Stimulated activated naive CD8-positive, alpha-beta T cell treated with anti-CD3 and anti-CD28 coated beads, Interleukin-15, Interleukin-2, amounts not matched to agents 100 ng/mL and 50 ng/mL, for 24 hours (primary cell): Measurements from ENCODE around the gene PRRC2A.

ENCODE experiments used
- H3K27ac Mint-ChIP-seq: one replicate; pipeline ENCODE4 v1.8.0; 2021; ENCODE audit warnings: mild to moderate bottlenecking, mixed read lengths
- H3K27me3 Mint-ChIP-seq: one replicate; pipeline ENCODE4 v1.8.0; 2021; ENCODE audit warnings: mixed read lengths
- H3K36me3 Mint-ChIP-seq: one replicate; pipeline ENCODE4 v1.8.0; 2021; ENCODE audit warnings: low read depth, mixed read lengths
- H3K4me1 Mint-ChIP-seq: one replicate; pipeline ENCODE4 v1.8.0; 2021; ENCODE audit warnings: low read depth, mixed read lengths
- H3K4me3 Mint-ChIP-seq: one replicate; pipeline ENCODE4 v1.8.0; 2021; ENCODE audit warnings: mild to moderate bottlenecking, mixed read lengths
- H3K9me3 Mint-ChIP-seq: one replicate; pipeline ENCODE4 v1.8.0; 2021; ENCODE audit warnings: mixed read lengths

Gene PRRC2A

DNA sequence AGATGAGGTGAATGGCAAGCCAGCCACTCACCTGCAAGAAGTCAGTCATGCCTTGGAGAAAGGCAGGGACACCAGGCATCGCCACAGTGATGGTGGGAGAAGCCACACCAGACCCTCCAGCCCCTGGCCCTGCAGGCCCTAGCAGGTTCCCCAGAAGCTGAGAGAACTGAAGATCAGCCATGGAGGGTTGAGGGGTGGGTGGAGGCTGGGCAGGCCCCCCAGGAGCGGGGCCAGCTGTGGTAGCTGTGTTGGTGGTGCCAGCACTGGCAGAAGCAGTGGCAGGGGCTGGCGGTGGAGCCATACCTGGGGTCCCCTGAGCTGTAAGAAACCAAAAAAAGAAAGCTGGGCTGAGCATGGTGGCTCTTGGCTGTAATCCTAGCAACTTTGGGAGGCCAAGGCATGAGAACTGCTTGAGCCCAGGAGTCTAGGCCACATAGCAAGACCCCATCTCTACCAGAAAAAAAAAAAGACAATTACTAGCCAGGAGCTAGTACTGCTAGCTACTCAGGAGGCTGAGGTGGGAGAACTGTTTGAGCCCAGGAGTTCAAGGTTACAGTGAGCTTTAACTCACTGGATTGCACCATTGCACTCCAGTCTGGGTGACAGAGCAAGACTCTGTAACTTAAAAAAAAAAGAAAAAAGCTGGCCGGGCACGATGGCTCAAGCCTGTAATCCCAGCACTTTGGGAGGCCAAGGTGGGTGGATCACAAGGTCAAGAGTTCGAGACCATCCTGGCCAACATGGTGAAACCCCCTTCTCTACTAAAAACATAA lies 22.5 kb downstream of the PRRC2A start:
- Mint-ChIP-seq H3K27ac (no peak overlapping the region), H3K36me3 (peaks cover 63% of the 10 kb centered on the region), H3K4me3 (no peak overlapping the region), H3K9me3 (no peaks in the 10 kb centered on the region), H3K4me1 (peaks cover 11% of the 10 kb centered on the region), H3K27me3 (no peaks in the 10 kb centered on the region)

DNA sequence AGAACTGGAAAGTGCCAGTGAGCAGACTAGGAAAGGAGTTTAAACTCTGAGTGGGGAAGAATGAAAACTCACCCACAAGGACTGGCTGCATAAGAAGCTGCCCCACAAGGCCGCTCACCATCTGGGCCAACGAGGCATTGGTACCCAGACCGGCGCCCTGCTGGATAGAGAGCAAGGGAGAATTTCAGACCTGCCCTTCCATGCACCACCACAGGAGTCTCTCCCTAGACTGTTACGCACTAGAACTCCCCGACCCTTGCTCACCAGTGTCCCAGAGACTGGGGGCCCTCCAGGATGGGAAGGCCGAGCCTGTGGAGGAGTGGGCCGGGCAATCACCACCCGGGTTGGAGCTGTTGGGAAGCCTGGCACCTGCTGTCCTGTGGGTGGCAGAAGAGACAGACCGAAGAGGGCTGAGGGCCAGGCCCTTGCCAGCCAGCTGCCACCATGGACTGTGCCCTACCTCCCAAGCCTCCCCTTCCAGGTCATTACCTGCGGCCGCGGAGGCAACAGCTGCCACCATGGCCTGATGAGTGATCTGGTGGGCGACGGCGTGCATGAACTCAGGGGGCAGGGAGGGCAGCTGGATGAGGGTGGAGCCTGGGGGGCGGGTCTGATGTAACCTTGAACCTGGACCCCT lies 23.4 kb downstream of the PRRC2A start:
- Mint-ChIP-seq H3K9me3 (no peaks in the 10 kb centered on the region), H3K27ac (no peak overlapping the region), H3K36me3 (peaks cover 61% of the 10 kb centered on the region), H3K4me1 (peaks cover 8% of the 10 kb centered on the region), H3K4me3 (no peak overlapping the region), H3K27me3 (no peaks in the 10 kb centered on the region)

DNA sequence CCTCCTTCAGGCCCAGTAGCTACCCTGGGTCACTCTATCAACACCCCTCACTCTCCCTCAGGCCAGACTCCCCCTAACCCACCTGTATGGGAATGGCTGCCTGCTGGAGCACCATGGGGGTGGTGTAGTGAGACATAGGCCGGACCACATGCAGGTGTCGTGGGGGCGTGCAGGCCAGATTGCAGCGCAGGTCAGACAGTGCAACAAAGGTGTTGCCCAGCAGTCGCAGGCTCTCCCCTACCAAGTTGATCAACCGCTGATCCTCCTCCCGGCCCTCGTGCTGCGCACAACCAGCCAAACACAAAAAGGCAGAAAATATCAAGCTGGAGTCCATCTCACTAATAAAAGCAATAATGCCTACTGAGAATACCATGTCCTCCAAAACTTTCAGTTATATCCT lies 24.8 kb downstream of the PRRC2A start:
- no peaks in the 10 kb centered on the region for H3K9me3 Mint-ChIP-seq
- H3K27me3 Mint-ChIP-seq = no peaks in the 10 kb centered on the region
- peaks cover 62% of the 10 kb centered on the region for H3K36me3 Mint-ChIP-seq
- peak overlapping the region; percentile 32 for H3K27ac Mint-ChIP-seq
- no peak overlapping the region for H3K4me3 Mint-ChIP-seq
- H3K4me1 Mint-ChIP-seq = peaks cover 4% of the 10 kb centered on the region

DNA sequence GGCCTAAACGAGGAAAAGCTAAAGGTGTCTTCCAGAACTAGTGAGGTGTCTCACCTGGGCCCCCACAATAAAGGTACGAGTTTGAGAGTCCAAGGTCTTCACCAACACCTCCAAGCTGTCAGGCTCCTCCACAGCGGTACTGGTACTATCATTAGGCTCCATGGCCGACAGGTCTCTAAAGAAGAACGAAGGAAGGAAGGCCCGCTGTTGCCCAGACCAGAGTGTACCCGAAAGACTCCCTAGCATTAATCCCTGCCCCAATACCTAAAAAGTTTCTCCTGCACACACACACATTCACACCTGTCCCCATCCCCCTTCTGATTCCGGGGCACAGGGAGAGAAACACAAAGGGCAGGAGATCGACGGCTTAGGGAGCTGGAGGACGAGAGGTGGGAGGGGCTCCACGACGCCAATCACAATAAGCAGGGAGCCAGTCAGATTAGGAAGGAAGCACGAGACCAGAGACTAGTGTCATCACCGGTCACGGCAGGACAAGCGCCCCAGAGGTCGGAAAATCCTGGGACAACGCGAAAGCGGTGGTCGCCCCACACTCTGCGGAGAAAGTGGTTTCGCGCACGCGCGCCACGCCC lies 31.2 kb downstream of the PRRC2A start:
- Mint-ChIP-seq H3K4me1 (peaks cover 46% of the 10 kb centered on the region), H3K36me3 (peaks cover 38% of the 10 kb centered on the region), H3K27me3 (no peaks in the 10 kb centered on the region), H3K4me3 (peak overlapping the region; percentile 92), H3K27ac (peak overlapping the region; percentile 100), H3K9me3 (no peaks in the 10 kb centered on the region)

DNA sequence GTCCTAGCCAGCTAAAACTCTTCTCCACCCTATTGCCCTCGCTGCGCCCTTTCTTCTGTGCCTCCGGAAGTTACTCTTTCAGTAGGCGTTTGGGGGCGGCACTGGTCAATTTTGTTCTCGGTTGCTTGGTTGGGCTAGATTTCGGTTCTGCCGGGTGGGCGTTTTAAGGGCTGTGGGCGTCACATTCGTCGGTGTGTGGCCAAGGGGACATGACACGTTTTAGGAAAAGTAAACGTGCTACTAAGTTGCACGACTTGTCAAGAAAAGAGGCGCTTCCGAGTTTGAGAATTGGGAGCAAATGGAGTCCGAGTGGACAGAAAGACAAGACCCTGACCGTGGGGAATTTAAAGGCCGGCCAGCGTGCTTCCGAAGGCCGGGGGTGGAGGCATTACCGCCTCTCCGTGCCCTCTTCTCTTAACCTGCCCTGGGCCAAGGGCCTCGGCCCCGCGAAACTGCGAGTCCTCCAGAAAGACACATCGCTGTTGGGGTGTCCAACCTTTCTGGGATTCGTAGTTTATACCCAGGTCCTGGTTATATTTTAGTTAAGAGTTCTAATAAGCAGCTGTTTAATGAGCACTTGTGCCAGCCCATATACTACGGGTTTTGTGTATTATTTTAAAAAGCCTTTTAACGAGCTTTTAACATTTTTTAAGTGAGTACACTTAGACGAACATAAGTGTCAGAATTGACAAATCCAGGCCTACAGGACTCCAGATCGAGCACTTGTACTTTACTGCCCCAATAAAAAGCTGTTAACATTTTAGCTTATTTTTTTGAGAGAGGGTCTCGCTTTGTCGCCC lies 32.6 kb downstream of the PRRC2A start:
- Mint-ChIP-seq H3K27me3 (no peaks in the 10 kb centered on the region), H3K27ac (peak overlapping the region; percentile 100), H3K4me1 (peaks cover 58% of the 10 kb centered on the region), H3K36me3 (peaks cover 38% of the 10 kb centered on the region), H3K9me3 (no peaks in the 10 kb centered on the region), H3K4me3 (peak overlapping the region; percentile 92)

- Mint-ChIP-seq H3K4me3 (no peak overlapping the region), H3K4me1 (peaks cover 74% of the 10 kb centered on the region), H3K27me3 (no peaks in the 10 kb centered on the region), H3K9me3 (no peaks in the 10 kb centered on the region), H3K36me3 (peaks cover 36% of the 10 kb centered on the region), H3K27ac (no peak overlapping the region)
These were observed 34.2 kb downstream of the PRRC2A start for GRCh38 chr6:31654574-31655348.

- Mint-ChIP-seq H3K36me3 (peaks cover 34% of the 10 kb centered on the region), H3K27ac (peak within 1 kb of the TSS; percentile 26), H3K4me1 (peaks cover 73% of the 10 kb centered on the region), H3K27me3 (no peaks in the 10 kb centered on the region), H3K4me3 (no peak within 1 kb of the TSS), H3K9me3 (no peaks in the 10 kb centered on the region)
These were observed 35.1 kb downstream of the PRRC2A start, which contains the start of gene APOM for GRCh38 chr6:31655349-31656237. Gene APOM, plus strand, starts transcription at chr6:31655894. Its CDS starts 73 bp downstream, at chr6:31655967.

GRCh38 chr6:31657406-31658157 lies 37.1 kb downstream of the PRRC2A start:
- peaks cover 32% of the 10 kb centered on the region for H3K36me3 Mint-ChIP-seq

DNA sequence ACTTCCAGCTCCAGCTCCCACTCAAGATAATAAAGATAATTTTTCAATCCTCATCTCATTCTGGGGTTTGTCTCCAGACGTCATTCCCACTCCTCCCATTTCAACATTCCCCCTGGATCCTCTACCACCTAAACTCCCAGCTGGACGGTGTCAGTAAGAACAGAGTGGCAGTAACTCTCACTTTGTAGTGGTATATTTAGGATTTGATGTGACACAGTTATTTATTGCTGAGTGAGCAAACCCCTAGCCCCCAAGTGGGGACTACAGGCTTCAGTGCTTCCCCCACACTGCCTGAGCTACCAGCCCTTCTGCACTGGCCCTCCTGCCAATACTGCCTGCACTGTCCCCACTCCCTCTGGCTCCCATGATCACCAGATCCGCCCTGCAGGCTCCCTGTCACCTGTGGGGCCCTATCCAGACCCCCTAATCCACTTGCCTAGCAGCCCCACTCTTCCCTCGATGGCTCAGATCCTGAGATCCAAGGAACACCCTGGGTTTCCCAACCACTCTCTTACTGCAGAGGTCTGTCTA lies 37.7 kb downstream of the PRRC2A start:
- H3K9me3 Mint-ChIP-seq = no peaks in the 10 kb centered on the region
- no peaks in the 10 kb centered on the region for H3K27me3 Mint-ChIP-seq
- H3K27ac Mint-ChIP-seq = peak overlapping the region; percentile 72
- H3K4me1 Mint-ChIP-seq = peaks cover 75% of the 10 kb centered on the region
- H3K4me3 Mint-ChIP-seq = peak overlapping the region; percentile 96
- H3K36me3 Mint-ChIP-seq = peaks cover 36% of the 10 kb centered on the region

More at GRCh38 chr6:31657406-31658157, 37.1 kb downstream of the PRRC2A start:
- Mint-ChIP-seq H3K4me3 (peak overlapping the region; percentile 96), H3K4me1 (peaks cover 76% of the 10 kb centered on the region), H3K27ac (peak overlapping the region; percentile 72), H3K9me3 (no peaks in the 10 kb centered on the region), H3K27me3 (no peaks in the 10 kb centered on the region)

- H3K27ac Mint-ChIP-seq = peak overlapping the region; percentile 96
- H3K4me1 Mint-ChIP-seq = peaks cover 79% of the 10 kb centered on the region
- H3K9me3 Mint-ChIP-seq = no peaks in the 10 kb centered on the region
- peak overlapping the region; percentile 96 for H3K4me3 Mint-ChIP-seq
- H3K36me3 Mint-ChIP-seq = peaks cover 44% of the 10 kb centered on the region
- H3K27me3 Mint-ChIP-seq = no peaks in the 10 kb centered on the region
These were observed 38.6 kb downstream of the PRRC2A start for GRCh38 chr6:31658983-31659648.

DNA sequence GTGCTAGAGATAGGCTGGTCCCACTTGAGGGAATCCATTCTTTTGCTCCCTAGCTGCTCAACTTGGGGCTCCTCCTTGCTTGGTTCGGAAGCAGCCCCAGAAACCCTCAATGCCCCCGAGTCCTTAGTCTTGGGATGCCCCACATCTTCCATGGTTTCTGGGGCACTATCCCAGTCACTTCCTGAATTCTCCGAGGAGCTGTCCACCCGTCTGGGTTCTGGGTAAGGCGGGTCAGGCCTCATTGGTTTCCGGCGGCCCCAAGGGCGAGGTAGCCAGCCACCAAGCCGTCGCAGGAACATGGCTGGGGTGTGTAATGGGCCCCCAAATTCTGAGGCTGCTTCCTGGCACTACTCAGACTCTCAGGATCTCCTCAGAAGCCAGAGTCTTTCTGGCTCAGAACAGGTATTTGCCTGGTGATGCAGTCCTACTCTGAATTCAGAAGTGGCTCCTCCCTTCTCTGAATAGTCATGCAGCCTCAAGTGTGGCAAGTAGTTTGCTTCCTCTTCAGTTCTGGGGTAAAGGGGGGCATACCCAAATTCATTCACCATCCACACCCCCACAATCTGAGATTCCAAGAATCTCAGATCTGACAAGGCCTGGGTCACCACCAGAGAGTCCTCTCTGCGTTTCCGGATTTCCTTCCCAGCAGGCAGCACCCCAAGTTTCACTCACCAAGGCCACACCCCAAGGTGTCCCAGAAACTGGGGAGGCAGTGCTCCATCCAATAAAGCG lies 39.3 kb downstream of the PRRC2A start:
- Mint-ChIP-seq H3K27ac (peak overlapping the region; percentile 96), H3K36me3 (peaks cover 51% of the 10 kb centered on the region), H3K4me1 (peaks cover 86% of the 10 kb centered on the region), H3K9me3 (no peaks in the 10 kb centered on the region), H3K27me3 (no peaks in the 10 kb centered on the region), H3K4me3 (peak overlapping the region; percentile 96)
